Spleen (tissue), 7 donors: ENCODE results near the gene CRMP1.

Experiments used
- CTCF ChIP-seq, 11 experiments: fragments of 200-600 bp in 7 of 11; fragments of 450-650 bp in 4 of 11; sonication (generic) in 4 of 11; IDR thresholded peaks in 8 of 11; conservative IDR thresholded peaks in 3 of 11; 1 replicate in 7 of 11; 2 replicates in 4 of 11; pipeline versions ENCODE4 v1.4.0 to v1.8.0; 2016 to 2021; ENCODE audit warnings: antibody characterized with exemption in 11 of 11, inconsistent platforms in 4 of 11, mild to moderate bottlenecking in 1 of 11
- POLR2AphosphoS5 ChIP-seq, 3 donors: sonication (generic); formaldehyde crosslinking; IDR thresholded peaks; one replicate each; pipeline ENCODE4 v1.5.1; 2017; ENCODE audit warnings: antibody characterized with exemption in 3 of 3
- donor health status: DM: no; HTN: no; CAD: no; lungs with moderate emphysema.
- donor health status: DM: no; HTN: no; CAD: no.
- donor health status: DM: no; HTN: no; CAD: no.

- no peak for TF ChIP-seq CTCF (IDR thresholded peaks at IDR 0.05 in 8 of 11, conservative IDR thresholded peaks at IDR 0.05 in 3 of 11)
- TF ChIP-seq POLR2AphosphoS5 (IDR thresholded peaks at IDR 0.05), result no peak
Observed at GRCh38 chr4:5930876-5931275, 38.0 kb upstream of the CRMP1 start.
